ENCODE measurements around the gene DAP.

DNA sequence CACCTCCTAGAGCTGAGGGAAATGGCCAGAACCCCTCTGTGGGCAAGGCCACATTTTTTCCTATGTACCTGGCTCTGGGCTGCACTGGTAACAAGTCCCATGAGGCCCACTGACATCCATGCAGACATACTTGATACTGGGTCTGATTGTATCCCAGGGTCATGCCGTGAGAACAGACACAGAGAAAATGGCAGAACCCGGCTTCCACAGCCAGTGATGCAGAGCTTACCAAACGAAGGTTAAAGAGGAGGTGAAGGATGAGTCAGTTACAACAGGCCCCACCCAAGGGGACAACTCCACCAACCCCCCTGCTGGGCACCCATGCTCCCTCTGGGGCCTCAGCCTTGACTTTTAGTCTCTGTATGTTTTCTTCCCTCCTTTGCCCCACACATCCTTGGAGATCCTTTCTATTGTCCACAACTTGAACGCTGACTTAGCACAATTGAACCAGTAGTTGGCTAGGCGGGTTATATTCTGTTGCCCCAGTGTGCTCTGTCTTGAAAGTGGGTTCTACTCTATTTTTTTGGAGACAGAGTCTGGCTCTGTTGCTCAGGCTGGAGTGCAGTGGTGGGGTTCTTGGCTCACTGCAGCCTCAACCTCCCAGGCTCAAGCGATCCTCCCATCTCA is 93.5 kb downstream of the DAP start:
- TF ChIP-seq POLR2AphosphoS5 (IDR thresholded peaks at IDR 0.05; ENCODE audit: borderline replicate concordance, low read depth, low read length) (no peak), EZH2 (IDR thresholded peaks at IDR 0.05) (no peak), FOXP2 (optimal IDR thresholded peaks at IDR 0.05; ENCODE audit: control extremely low read depth, extremely low read length, insufficient read depth) (no peak)
